ENCODE results near the gene CROCC2.

- TF ChIP-seq ZNF510 (CRISPR knock-in tag; IDR thresholded peaks at IDR 0.05; ENCODE audit: low read depth) (no peak), EP300 (IDR thresholded peaks at IDR 0.05; ENCODE audit: low read depth in 2 of 2, low read length in 2 of 2) (no peak), EP300 (CRISPR knock-in tag; IDR thresholded peaks at IDR 0.05; ENCODE audit: borderline replicate concordance) (no peak), SOX6 (IDR thresholded peaks at IDR 0.05) (no peak), SOX6 (CRISPR knock-in tag; IDR thresholded peaks at IDR 0.05) (no peak), EHMT2 (IDR thresholded peaks at IDR 0.05; ENCODE audit: borderline replicate concordance, low read depth, low read length) (no peak), ETV6 (CRISPR knock-in tag; conservative IDR thresholded peaks at IDR 0.05) (no peak), ARNT (IDR thresholded peaks at IDR 0.05) (no peak), EZH2 (conservative IDR thresholded peaks at IDR 0.05; ENCODE audit: low read depth, low read length) (no peak), POLR2A (IDR thresholded peaks at IDR 0.05; ENCODE audit: insufficient read depth in 1 of 2, low read depth in 2 of 2, low read length in 2 of 2) (no peak)
These were observed 35.9 kb upstream of the CROCC2 start for GRCh38 chr2:240869956-240870875.

All from HepG2 (cell line).